ENCODE measurements around the gene OR51B4. TPM values are rescaled to one million over a fixed set of nuclear protein-coding genes. Genes with fewer than 3 reads are reported as not detected.

Gene OR51B4
- total RNA-seq, 4 donors from 2014 or later: not detected

DNA sequence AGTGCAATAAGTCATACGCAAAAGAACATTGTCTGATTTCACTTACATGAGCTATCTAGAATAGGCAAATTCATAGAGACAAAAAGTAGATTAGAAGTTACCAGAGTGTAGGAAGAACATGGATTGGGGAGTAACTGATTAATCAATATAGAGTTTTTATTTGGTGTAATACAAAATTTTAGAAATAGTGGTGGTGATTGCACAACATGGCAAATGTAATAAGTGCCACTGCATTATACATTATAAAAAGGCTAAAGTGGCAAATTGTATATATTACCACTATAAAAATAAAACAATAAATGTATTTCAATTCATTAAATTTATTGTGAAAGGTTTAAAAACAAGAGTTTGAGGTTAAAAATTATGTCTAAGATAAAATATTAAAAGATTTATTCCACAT, 8.7 kb upstream of the OR51B4 start:
- in situ Hi-C loops (cut with MboI; ENCODE audit: low pct_ligation_motif_present in 1 of 4, low pct_unique_long_range_greater_than_20kb in 1 of 4, low sequenced_read_pairs in 3 of 4): no loop called here
- H3K4me3 ChIP-seq: no peak overlapping the region
- no peaks in the 10 kb centered on the region for H3K36me3 ChIP-seq
- no peaks in the 10 kb centered on the region for H3K9me3 ChIP-seq
- H3K4me1 ChIP-seq: no peaks in the 10 kb centered on the region
- no peak for DNase-seq
- H3K27me3 ChIP-seq: no peaks in the 10 kb centered on the region
- TF ChIP-seq EP300 (IDR thresholded peaks at IDR 0.05; ENCODE audit: low read depth): no peak
- TF ChIP-seq POLR2A (IDR thresholded peaks at IDR 0.05): no peak
- TF ChIP-seq, protein P1, sequence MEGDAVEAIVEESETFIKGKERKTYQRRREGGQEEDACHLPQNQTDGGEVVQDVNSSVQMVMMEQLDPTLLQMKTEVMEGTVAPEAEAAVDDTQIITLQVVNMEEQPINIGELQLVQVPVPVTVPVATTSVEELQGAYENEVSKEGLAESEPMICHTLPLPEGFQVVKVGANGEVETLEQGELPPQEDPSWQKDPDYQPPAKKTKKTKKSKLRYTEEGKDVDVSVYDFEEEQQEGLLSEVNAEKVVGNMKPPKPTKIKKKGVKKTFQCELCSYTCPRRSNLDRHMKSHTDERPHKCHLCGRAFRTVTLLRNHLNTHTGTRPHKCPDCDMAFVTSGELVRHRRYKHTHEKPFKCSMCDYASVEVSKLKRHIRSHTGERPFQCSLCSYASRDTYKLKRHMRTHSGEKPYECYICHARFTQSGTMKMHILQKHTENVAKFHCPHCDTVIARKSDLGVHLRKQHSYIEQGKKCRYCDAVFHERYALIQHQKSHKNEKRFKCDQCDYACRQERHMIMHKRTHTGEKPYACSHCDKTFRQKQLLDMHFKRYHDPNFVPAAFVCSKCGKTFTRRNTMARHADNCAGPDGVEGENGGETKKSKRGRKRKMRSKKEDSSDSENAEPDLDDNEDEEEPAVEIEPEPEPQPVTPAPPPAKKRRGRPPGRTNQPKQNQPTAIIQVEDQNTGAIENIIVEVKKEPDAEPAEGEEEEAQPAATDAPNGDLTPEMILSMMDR (IDR thresholded peaks at IDR 0.05): no peak
- no peak for TF ChIP-seq POLR2AphosphoS5 (IDR thresholded peaks at IDR 0.05)
- WGBS, 2 donors (ENCODE audit: low coverage in 1 of 2): 91 to 93% methylated on average over 1 of the region's 1 CpG
- intact Hi-C loops (cut with DNase I; ENCODE audit: low total_unique reads): no loop called here
- H3K27ac ChIP-seq: no peak overlapping the region

DNA sequence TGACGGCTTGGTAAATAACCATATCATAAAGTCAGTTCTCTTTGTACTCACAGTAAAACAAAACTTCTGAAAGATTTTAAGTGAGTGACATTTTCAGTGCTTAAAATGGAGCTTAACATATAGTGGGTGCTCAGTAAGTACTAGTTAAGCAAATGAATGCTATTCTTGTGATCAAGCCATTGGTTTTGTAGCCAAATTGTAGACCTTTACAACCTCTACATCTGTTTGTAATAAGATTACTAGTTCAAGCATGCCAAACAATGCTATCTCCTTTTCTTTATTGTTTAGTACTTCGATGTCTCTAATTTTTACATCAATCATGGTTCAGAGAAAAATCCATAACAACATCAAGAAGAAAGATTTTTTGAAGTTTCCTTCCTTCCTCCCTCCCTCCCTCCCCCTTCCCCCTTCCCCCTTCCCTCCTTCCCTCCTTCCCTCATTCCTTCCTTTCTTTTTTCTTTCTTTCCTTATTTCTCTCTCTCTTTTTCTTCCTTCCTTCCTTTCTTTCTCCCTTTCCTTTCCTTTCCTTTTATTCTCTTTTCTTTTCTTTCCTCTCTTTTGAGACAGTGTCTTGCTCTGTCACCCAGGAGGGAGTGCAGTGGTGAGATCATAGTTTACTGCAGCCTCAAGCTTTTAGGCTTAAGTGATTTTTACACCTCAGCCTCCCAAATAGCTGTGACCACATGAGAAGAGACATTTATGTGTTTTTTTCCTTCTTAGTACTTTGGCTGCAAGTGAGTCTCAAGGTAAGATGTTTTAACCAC, 5.7 kb upstream of the OR51B4 start:
- Histone ChIP-seq H3K27me3 (no peaks in the 10 kb centered on the region), H3K4me1 (no peaks in the 10 kb centered on the region), H3K9me3 (no peaks in the 10 kb centered on the region), H3K36me3 (no peaks in the 10 kb centered on the region), H3K27ac (no peak overlapping the region), H3K4me3 (no peak overlapping the region)
- WGBS, 2 donors (ENCODE audit: low coverage in 1 of 2): 38 to 42% methylated on average over 2 of the region's 2 CpGs
- TF ChIP-seq, protein P1 (IDR thresholded peaks at IDR 0.05): no peak
- TF ChIP-seq POLR2A (IDR thresholded peaks at IDR 0.05) (no peak), POLR2AphosphoS5 (IDR thresholded peaks at IDR 0.05) (no peak), EP300 (IDR thresholded peaks at IDR 0.05; ENCODE audit: low read depth) (no peak)
- no peak for DNase-seq
- in situ Hi-C loops (cut with MboI; ENCODE audit: low pct_ligation_motif_present in 1 of 4, low pct_unique_long_range_greater_than_20kb in 1 of 4, low sequenced_read_pairs in 3 of 4): no loop called here
- intact Hi-C loops (cut with DNase I; ENCODE audit: low total_unique reads): no loop called here

DNA sequence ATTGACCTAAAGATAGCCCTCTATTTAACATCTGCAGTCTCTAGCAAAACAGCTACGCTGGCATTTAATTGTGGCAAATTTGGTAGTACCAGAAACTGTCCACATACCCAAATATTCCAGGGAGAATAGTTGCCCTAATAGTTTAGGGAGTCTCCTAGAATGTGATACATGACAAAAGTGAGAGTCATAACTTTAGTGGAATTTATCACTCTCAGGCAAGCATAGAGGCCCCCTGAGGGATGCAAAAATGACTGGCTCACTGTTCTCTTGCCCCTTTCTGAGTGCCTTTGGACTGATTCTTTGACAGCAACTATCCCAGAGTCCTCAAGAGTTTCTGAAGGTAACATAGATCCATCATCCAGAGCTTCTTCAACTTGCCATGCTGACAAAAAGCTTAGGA, 2.3 kb upstream of the OR51B4 start:
- 88 to 100% methylated on average over 1 of the region's 1 CpG for WGBS, 2 donors (ENCODE audit: low coverage in 1 of 2)

DNA sequence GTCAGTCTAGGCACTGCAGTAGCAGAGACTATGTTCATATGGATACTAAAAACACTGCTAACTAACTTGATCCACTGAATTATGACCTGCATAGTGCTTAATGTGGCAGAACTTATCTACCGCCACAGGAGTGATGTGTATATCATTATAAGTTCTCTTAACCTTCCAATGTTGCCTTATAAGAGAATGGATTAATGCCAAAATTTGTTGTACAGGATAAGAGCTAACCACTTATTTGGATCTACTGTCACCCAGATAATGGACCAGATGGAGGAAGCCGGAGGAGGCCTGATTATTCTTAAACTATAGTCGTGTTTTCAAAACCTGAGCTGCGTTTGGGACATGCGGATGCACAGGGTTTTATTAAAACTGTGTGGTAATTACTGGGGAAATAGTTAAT, 1.9 kb upstream of the OR51B4 start:
- TF ChIP-seq POLR2A (IDR thresholded peaks at IDR 0.05): no peak
- TF ChIP-seq EP300 (IDR thresholded peaks at IDR 0.05; ENCODE audit: low read depth): no peak
- no peak for DNase-seq
- in situ Hi-C loops (cut with MboI; ENCODE audit: low pct_ligation_motif_present in 1 of 4, low pct_unique_long_range_greater_than_20kb in 1 of 4, low sequenced_read_pairs in 3 of 4): no loop called here
- Histone ChIP-seq H3K4me3 (no peak overlapping the region), H3K27ac (no peak overlapping the region), H3K27me3 (no peaks in the 10 kb centered on the region), H3K9me3 (no peaks in the 10 kb centered on the region), H3K36me3 (no peaks in the 10 kb centered on the region), H3K4me1 (no peaks in the 10 kb centered on the region)
- 81 to 84% methylated on average over 5 of the region's 5 CpGs for WGBS, 2 donors (ENCODE audit: low coverage in 1 of 2)
- intact Hi-C loops (cut with DNase I; ENCODE audit: low total_unique reads): no loop called here

More for the DNA sequence above, 2.3 kb upstream of the OR51B4 start:
- no peak for DNase-seq
- H3K27me3 ChIP-seq: no peaks in the 10 kb centered on the region
- H3K9me3 ChIP-seq: no peaks in the 10 kb centered on the region
- H3K4me3 ChIP-seq: no peak overlapping the region
- no peaks in the 10 kb centered on the region for H3K4me1 ChIP-seq
- TF ChIP-seq EP300 (IDR thresholded peaks at IDR 0.05; ENCODE audit: low read depth): no peak
- TF ChIP-seq, protein P1 (IDR thresholded peaks at IDR 0.05): no peak
- TF ChIP-seq POLR2AphosphoS5 (IDR thresholded peaks at IDR 0.05): no peak
- TF ChIP-seq POLR2A (IDR thresholded peaks at IDR 0.05): no peak
- H3K36me3 ChIP-seq: no peaks in the 10 kb centered on the region
- no peak overlapping the region for H3K27ac ChIP-seq
- intact Hi-C loops (cut with DNase I; ENCODE audit: low total_unique reads): no loop called here
- in situ Hi-C loops (cut with MboI; ENCODE audit: low pct_ligation_motif_present in 1 of 4, low pct_unique_long_range_greater_than_20kb in 1 of 4, low sequenced_read_pairs in 3 of 4): no loop called here

All from transverse colon (tissue), 4 donors.